Mucosa of rectum (tissue), 2 donors: ENCODE data around the gene NAV3.

Experiments
- H3K27ac ChIP-seq, 2 donors: one replicate each; pipeline ENCODE4 v1.7.0; 2013; ENCODE audit warnings: inconsistent platforms in 2 of 2, low read depth in 2 of 2, low read length in 2 of 2
- H3K27me3 ChIP-seq, 2 donors: one replicate each; pipeline ENCODE4 v1.7.0; 2013; ENCODE audit warnings: low read length in 2 of 2; ENCODE audit not compliant: control insufficient read depth in 2 of 2, insufficient read depth in 2 of 2
- H3K36me3 ChIP-seq, 2 donors: one replicate each; pipeline ENCODE4 v1.7.0; 2013; ENCODE audit warnings: low read length in 2 of 2; ENCODE audit not compliant: control insufficient read depth in 2 of 2, insufficient read depth in 2 of 2
- H3K4me1 ChIP-seq, 2 donors: one replicate each; pipeline ENCODE4 v1.7.0; 2013; ENCODE audit warnings: low read length in 2 of 2, mild to moderate bottlenecking in 1 of 2; ENCODE audit not compliant: control insufficient read depth in 2 of 2, insufficient read depth in 2 of 2
- H3K4me3 ChIP-seq, 2 donors: one replicate each; pipeline ENCODE4 v1.7.0; 2013; ENCODE audit warnings: low read length in 2 of 2
- H3K9ac ChIP-seq, 2 donors: one replicate each; pipeline ENCODE4 v1.7.0; 2013; ENCODE audit warnings: low read length in 2 of 2, low read depth in 1 of 2, mild to moderate bottlenecking in 1 of 2
- H3K9me3 ChIP-seq, 2 donors: one replicate each; pipeline ENCODE4 v1.7.0; 2013; ENCODE audit warnings: low read length in 2 of 2; ENCODE audit not compliant: control insufficient read depth in 2 of 2
- donor health status: healthy.
- donor health status: Normal muscosa, but diverticular disease.

Gene NAV3

GRCh38 chr12:78224154-78224553, 393.5 kb downstream of the NAV3 start:
- H3K9me3 ChIP-seq = no peaks in the 10 kb centered on the region
- no peak overlapping the region for H3K27ac ChIP-seq
- no peaks in the 10 kb centered on the region for H3K36me3 ChIP-seq
- H3K27me3 ChIP-seq = no peaks in the 10 kb centered on the region
- no peak overlapping the region for H3K4me3 ChIP-seq
- H3K9ac ChIP-seq = no peak overlapping the region
- no peaks in the 10 kb centered on the region for H3K4me1 ChIP-seq

- no peaks in the 10 kb centered on the region for H3K4me1 ChIP-seq
- no peaks in the 10 kb centered on the region for H3K27me3 ChIP-seq
- H3K9me3 ChIP-seq = no peaks in the 10 kb centered on the region
- H3K36me3 ChIP-seq = no peaks in the 10 kb centered on the region
- no peak overlapping the region for H3K9ac ChIP-seq
- H3K27ac ChIP-seq = no peak overlapping the region
- no peak overlapping the region for H3K4me3 ChIP-seq
Observed at GRCh38 chr12:78226763-78227162, 396.1 kb downstream of the NAV3 start.

GRCh38 chr12:78229591-78230101, 399.0 kb downstream of the NAV3 start:
- Histone ChIP-seq H3K9me3 (no peaks in the 10 kb centered on the region), H3K4me1 (no peaks in the 10 kb centered on the region), H3K27me3 (no peaks in the 10 kb centered on the region), H3K9ac (no peak overlapping the region), H3K27ac (no peak overlapping the region), H3K36me3 (no peaks in the 10 kb centered on the region), H3K4me3 (no peak overlapping the region)

- Histone ChIP-seq H3K9me3 (no peaks in the 10 kb centered on the region), H3K9ac (no peak overlapping the region), H3K36me3 (no peaks in the 10 kb centered on the region), H3K27me3 (no peaks in the 10 kb centered on the region), H3K4me1 (no peaks in the 10 kb centered on the region), H3K27ac (no peak overlapping the region), H3K4me3 (no peak overlapping the region)
Observed at GRCh38 chr12:78232756-78233155, 402.1 kb downstream of the NAV3 start.

GRCh38 chr12:78236264-78236663, 405.6 kb downstream of the NAV3 start:
- Histone ChIP-seq H3K9ac (no peak overlapping the region), H3K9me3 (no peaks in the 10 kb centered on the region), H3K4me3 (no peak overlapping the region), H3K27me3 (no peaks in the 10 kb centered on the region), H3K36me3 (no peaks in the 10 kb centered on the region), H3K4me1 (no peaks in the 10 kb centered on the region), H3K27ac (no peak overlapping the region)

GRCh38 chr12:78239544-78239943, 408.9 kb downstream of the NAV3 start:
- no peaks in the 10 kb centered on the region for H3K9me3 ChIP-seq
- no peak overlapping the region for H3K4me3 ChIP-seq
- no peak overlapping the region for H3K9ac ChIP-seq
- no peak overlapping the region for H3K27ac ChIP-seq
- no peaks in the 10 kb centered on the region for H3K36me3 ChIP-seq
- no peaks in the 10 kb centered on the region for H3K27me3 ChIP-seq
- H3K4me1 ChIP-seq = no peaks in the 10 kb centered on the region

- Histone ChIP-seq H3K27ac (no peak overlapping the region), H3K4me3 (no peak overlapping the region), H3K9ac (no peak overlapping the region), H3K4me1 (no peaks in the 10 kb centered on the region), H3K9me3 (no peaks in the 10 kb centered on the region), H3K36me3 (no peaks in the 10 kb centered on the region), H3K27me3 (no peaks in the 10 kb centered on the region)
Observed at GRCh38 chr12:78240827-78241226, 410.1 kb downstream of the NAV3 start.

- no peak overlapping the region for H3K4me3 ChIP-seq
- H3K27me3 ChIP-seq = no peaks in the 10 kb centered on the region
- H3K4me1 ChIP-seq = no peaks in the 10 kb centered on the region
- H3K9ac ChIP-seq = no peak overlapping the region
- H3K27ac ChIP-seq = no peak overlapping the region
- H3K9me3 ChIP-seq = no peaks in the 10 kb centered on the region
- H3K36me3 ChIP-seq = no peaks in the 10 kb centered on the region
Observed at GRCh38 chr12:78241446-78241845, 410.8 kb downstream of the NAV3 start.

- no peaks in the 10 kb centered on the region for H3K4me1 ChIP-seq
- no peak overlapping the region for H3K27ac ChIP-seq
- H3K9me3 ChIP-seq = no peaks in the 10 kb centered on the region
- H3K27me3 ChIP-seq = no peaks in the 10 kb centered on the region
- H3K4me3 ChIP-seq = no peak overlapping the region
- H3K9ac ChIP-seq = no peak overlapping the region
- H3K36me3 ChIP-seq = no peaks in the 10 kb centered on the region
Observed at GRCh38 chr12:78244916-78245507, 414.3 kb downstream of the NAV3 start.

GRCh38 chr12:78248321-78248720, 417.6 kb downstream of the NAV3 start:
- no peak overlapping the region for H3K4me3 ChIP-seq
- no peaks in the 10 kb centered on the region for H3K9me3 ChIP-seq
- H3K27me3 ChIP-seq = no peaks in the 10 kb centered on the region
- H3K9ac ChIP-seq = no peak overlapping the region
- no peak overlapping the region for H3K27ac ChIP-seq
- no peaks in the 10 kb centered on the region for H3K36me3 ChIP-seq
- H3K4me1 ChIP-seq = no peaks in the 10 kb centered on the region

- Histone ChIP-seq H3K27ac (no peak overlapping the region), H3K27me3 (no peaks in the 10 kb centered on the region), H3K4me1 (no peaks in the 10 kb centered on the region), H3K9me3 (no peaks in the 10 kb centered on the region), H3K4me3 (no peak overlapping the region), H3K36me3 (no peaks in the 10 kb centered on the region), H3K9ac (no peak overlapping the region)
Observed at GRCh38 chr12:78249578-78249977, 418.9 kb downstream of the NAV3 start.
